Adrenal gland (tissue), 12 donors: Measurements from ENCODE around the gene TEX53. TPM values are rescaled to one million over a fixed set of nuclear protein-coding genes. Genes with fewer than 3 reads are reported as not detected.
A peak's percentile ranks its signal among the peaks of the same experiment; 100 is the strongest.

Experiments used
- DNase-seq, 7 donors: peaks; one replicate each; pipeline ENCODE4 v3.0.0-alpha.2; 2019 to 2020
- H3K27ac ChIP-seq, 5 donors: fragments of 200-600 bp; sonication (generic) in 4 of 5; 1 replicate in 3 of 5; 2 replicates in 2 of 5; pipeline versions ENCODE4 v1.5.1 to v1.8.0; 2016 to 2020; ENCODE audit warnings: mild to moderate bottlenecking in 1 of 5
- H3K27me3 ChIP-seq: fragments of 200-600 bp; 2 replicates; pipeline ENCODE4 v1.8.0; 2021
- H3K36me3 ChIP-seq, 2 donors: fragments of 200-600 bp; replicated peaks in 1 of 2; 1 replicate in 1 of 2; 2 replicates in 1 of 2; pipeline versions ENCODE4 v1.5.1 to v1.8.0; 2018 to 2022
- H3K4me1 ChIP-seq, 2 donors: fragments of 200-600 bp; replicated peaks in 1 of 2; 1 replicate in 1 of 2; 2 replicates in 1 of 2; pipeline versions ENCODE4 v1.5.1 to v1.8.0; 2018 to 2021
- H3K4me3 ChIP-seq, 4 donors: fragments of 200-600 bp; sonication (generic) in 3 of 4; one replicate each; pipeline ENCODE4 v1.5.1; 2016 to 2018
- H3K9me3 ChIP-seq, 3 donors: fragments of 200-600 bp; sonication (generic) in 1 of 3; replicated peaks in 1 of 3; 1 replicate in 2 of 3; 2 replicates in 1 of 3; pipeline versions ENCODE4 v1.5.1 to v1.8.0; 2016 to 2021
- POLR2A ChIP-seq, 2 donors: fragments of 450-650 bp; IDR thresholded peaks; one replicate each; pipeline ENCODE4 v1.6.1; 2017; ENCODE audit warnings: antibody characterized with exemption in 2 of 2, mild to moderate bottlenecking in 2 of 2, moderate library complexity in 1 of 2
- WGBS, 4 donors: extraction: QIAGEN DNeasy Blood & Tissue Kit in 2 of 4; methylation state at CpG; one replicate each; pipeline versions ENCODE4 v1.1.5 to v1.1.7; 2013 to 2017; 5-methylcytosine and 5-hydroxymethylcytosine counted together
- intact Hi-C, 2 donors: fragments of 100-400 bp; cut with DNase I; formaldehyde crosslinking; loops; one replicate each; pipeline versions ENCODE4 v1.14.1 to v1.15.0; 2022 to 2023
- polyA plus RNA-seq, 3 donors: library from polyadenylated mRNA; stranded (reverse); fragments of 200-250 nt in 2 of 3; fragments of 350-450 nt in 1 of 3; fragmentation: Illumina TruSeq in 1 of 3; extraction: RNeasy Lipid Tissue Mini Kit (QIAGEN cat#74804) in 1 of 3; gene quantifications; one replicate each; pipeline ENCODE4 v1.2.3, GENCODE V29; 2013 to 2014
- total RNA-seq, 9 donors: library from RNA; depleted of rRNA in 4 of 9; stranded (reverse); fragments of >200 nt in 4 of 9; fragments of 120-200 nt in 1 of 9; fragmentation: NEBNext Ultra II Directional in 1 of 9; extraction: Animal tissue kit (Norgen Biotek cat#: 25700) in 1 of 9; gene quantifications; one replicate each; pipeline versions ENCODE4 v1.1.0 to v1.2.4, GENCODE V29; 2013 to 2023
- TF ChIP-seq, protein P1 (sequence below), 6 experiments: fragments of 450-650 bp in 4 of 6; fragments of 200-600 bp in 2 of 6; sonication (generic) in 1 of 6; IDR thresholded peaks; 1 replicate in 5 of 6; 2 replicates in 1 of 6; pipeline versions ENCODE4 v1.5.1 to v1.8.0; 2016 to 2021; ENCODE audit warnings: antibody characterized with exemption in 6 of 6, mild to moderate bottlenecking in 2 of 6, moderate library complexity in 1 of 6
- donor health status: healthy with polysubstance abuse.
- donor health status: Bipolar disorder and iron deficiency.
- donor health status: DM: yes; HTN: yes; CAD: no.
- donor health status: DM: no; HTN: no; CAD: no.
- donor health status: DM: no; HTN: no; CAD: no.
- donor health status: DM: yes; HTN: yes; CAD: no.

TEX53 gene
- total and polyA plus RNA-seq, 12 donors: not detected

- intact Hi-C loops: no loop called here
These were observed 45.2 kb downstream of the TEX53 start for GRCh38 chr9:114612272-114612923.

DNA sequence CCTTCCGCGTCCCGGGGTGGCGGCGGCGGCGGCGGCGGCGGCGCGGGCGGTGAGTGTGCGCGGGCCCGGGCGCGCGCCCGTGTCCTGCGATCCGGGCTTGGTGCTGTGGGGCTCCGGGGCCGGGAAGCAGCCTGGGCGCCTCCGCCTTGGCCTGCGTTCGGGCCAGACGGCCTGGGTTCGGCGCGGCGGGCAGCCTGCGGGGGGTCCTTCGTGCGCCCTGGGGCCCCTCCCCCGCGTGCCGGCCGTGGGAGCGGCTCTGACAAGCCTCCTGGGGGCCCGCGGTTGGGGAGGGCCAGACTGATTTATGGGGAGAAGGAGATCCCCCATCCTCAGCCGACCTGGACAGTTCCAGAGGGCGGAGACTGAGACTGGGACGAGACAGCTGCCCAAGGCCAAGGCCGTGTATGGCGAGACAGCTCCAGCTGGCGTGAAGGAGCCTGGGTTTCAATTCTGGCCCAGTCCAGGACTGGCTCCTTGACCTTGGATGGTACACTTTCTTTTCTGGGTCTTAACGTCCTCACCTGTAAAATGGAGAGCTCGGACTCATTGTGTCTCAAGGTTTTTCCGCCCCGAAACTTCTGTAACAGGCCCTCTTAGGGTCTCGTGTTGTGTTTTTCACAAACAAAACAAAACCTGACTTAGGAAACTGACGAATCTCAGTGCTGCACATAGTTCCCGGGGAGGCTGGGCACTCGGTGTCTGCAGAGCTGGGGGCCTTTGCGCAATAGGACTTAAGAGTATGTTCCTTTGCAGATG lies 45.9 kb downstream of the TEX53 start:
- intact Hi-C loops: no loop called here
- DNase-seq: peak; percentile 68 to 89 (median 77)
- Histone ChIP-seq H3K9me3 (no peaks in the 10 kb centered on the region), H3K36me3 (no peaks in the 10 kb centered on the region), H3K4me1 (peaks cover 15 to 36% of the 10 kb centered on the region in 2 donors), H3K27ac (peak overlapping the region; percentile 87 to 97 (median 93)), H3K4me3 (peak overlapping the region; percentile 52 to 89 (median 59)), H3K27me3 (no peaks in the 10 kb centered on the region)
- no peak for TF ChIP-seq POLR2A (IDR thresholded peaks at IDR 0.05)
- TF ChIP-seq, protein P1, sequence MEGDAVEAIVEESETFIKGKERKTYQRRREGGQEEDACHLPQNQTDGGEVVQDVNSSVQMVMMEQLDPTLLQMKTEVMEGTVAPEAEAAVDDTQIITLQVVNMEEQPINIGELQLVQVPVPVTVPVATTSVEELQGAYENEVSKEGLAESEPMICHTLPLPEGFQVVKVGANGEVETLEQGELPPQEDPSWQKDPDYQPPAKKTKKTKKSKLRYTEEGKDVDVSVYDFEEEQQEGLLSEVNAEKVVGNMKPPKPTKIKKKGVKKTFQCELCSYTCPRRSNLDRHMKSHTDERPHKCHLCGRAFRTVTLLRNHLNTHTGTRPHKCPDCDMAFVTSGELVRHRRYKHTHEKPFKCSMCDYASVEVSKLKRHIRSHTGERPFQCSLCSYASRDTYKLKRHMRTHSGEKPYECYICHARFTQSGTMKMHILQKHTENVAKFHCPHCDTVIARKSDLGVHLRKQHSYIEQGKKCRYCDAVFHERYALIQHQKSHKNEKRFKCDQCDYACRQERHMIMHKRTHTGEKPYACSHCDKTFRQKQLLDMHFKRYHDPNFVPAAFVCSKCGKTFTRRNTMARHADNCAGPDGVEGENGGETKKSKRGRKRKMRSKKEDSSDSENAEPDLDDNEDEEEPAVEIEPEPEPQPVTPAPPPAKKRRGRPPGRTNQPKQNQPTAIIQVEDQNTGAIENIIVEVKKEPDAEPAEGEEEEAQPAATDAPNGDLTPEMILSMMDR (IDR thresholded peaks at IDR 0.05): no peak
- 1 to 4% (median 2%) methylated on average over 9 to 58 of the region's 58 CpGs for WGBS, 4 donors

More at GRCh38 chr9:114612272-114612923, 45.2 kb downstream of the TEX53 start:
- DNase-seq: peak in 2 of 7 donors; percentile 25 to 26
- Histone ChIP-seq H3K9me3 (no peaks in the 10 kb centered on the region), H3K4me1 (peaks cover 11 to 39% of the 10 kb centered on the region in 2 donors), H3K4me3 (peak overlapping the region in 3 of 4 donors; percentile 56 to 89 (median 62)), H3K36me3 (no peaks in the 10 kb centered on the region), H3K27ac (peak overlapping the region; percentile 87 to 97 (median 93)), H3K27me3 (no peaks in the 10 kb centered on the region)
- no peak for TF ChIP-seq POLR2A (IDR thresholded peaks at IDR 0.05)
- TF ChIP-seq, protein P1 (IDR thresholded peaks at IDR 0.05): no peak
- WGBS, 4 donors: 23 to 33% (median 32%) methylated on average over 3 to 4 of the region's 4 CpGs

GRCh38 chr9:114608525-114608796 lies 49.1 kb downstream of the TEX53 start:
- Histone ChIP-seq H3K36me3 (no peaks in the 10 kb centered on the region), H3K9me3 (no peaks in the 10 kb centered on the region), H3K4me1 (peaks cover 24 to 36% of the 10 kb centered on the region in 2 donors), H3K4me3 (no peak overlapping the region), H3K27me3 (no peaks in the 10 kb centered on the region), H3K27ac (no peak overlapping the region)
- WGBS, 4 donors: 85 to 96% (median 87%) methylated on average over 2 of the region's 2 CpGs
- no peak for DNase-seq
- TF ChIP-seq, protein P1 (IDR thresholded peaks at IDR 0.05): no peak
- TF ChIP-seq POLR2A (IDR thresholded peaks at IDR 0.05): no peak
- intact Hi-C loops: no loop called here

- 85 to 94% (median 88%) methylated on average over 6 of the region's 6 CpGs for WGBS, 4 donors
- no peaks in the 10 kb centered on the region for H3K9me3 ChIP-seq
- H3K27ac ChIP-seq: peak overlapping the region in 1 of 5 donors; percentile 26
- TF ChIP-seq POLR2A (IDR thresholded peaks at IDR 0.05): no peak
- intact Hi-C loops: no loop called here
- H3K27me3 ChIP-seq: no peaks in the 10 kb centered on the region
- H3K4me3 ChIP-seq: no peak overlapping the region
- H3K36me3 ChIP-seq: no peaks in the 10 kb centered on the region
- no peak for DNase-seq
- peaks cover 21 to 30% of the 10 kb centered on the region in 2 donors for H3K4me1 ChIP-seq
These were observed 49.7 kb downstream of the TEX53 start for GRCh38 chr9:114607671-114608524.
